NCI-H1092 treated with DMSO at 0.1 percent for 48 hours (cell line): ENCODE results near the gene SLC8B1.
"Not testable (repeated sequence)": the region's sequence is repeated elsewhere in the genome, so short reads cannot be mapped to it uniquely, and the experiment has no call there.

Experiments used
- DNase-seq: peaks from one replicate; lab custom pipeline; 2025; lab: John Stamatoyannopoulos, UW

Gene SLC8B1

DNA sequence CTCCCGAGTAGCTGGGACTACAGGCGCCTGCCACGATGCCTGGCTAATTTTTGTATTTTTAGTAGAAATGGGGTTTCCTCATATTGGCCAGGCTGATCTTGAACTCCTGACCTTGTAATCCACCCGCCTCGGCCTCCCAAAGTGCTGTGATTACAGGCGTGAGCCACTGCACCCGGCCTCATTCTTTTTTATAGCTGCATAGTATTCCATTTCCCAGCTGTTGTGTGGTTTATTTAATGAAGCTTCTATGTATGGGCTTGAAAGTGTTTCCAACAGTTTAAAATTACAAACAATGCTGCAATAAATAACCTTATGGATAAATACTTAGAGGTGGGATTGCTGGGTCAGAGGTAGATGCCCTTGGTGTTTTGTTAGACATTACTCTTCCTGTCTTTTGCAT, 19.3 kb upstream of the SLC8B1 start:
- not testable (repeated sequence) for DNase-seq

DNA sequence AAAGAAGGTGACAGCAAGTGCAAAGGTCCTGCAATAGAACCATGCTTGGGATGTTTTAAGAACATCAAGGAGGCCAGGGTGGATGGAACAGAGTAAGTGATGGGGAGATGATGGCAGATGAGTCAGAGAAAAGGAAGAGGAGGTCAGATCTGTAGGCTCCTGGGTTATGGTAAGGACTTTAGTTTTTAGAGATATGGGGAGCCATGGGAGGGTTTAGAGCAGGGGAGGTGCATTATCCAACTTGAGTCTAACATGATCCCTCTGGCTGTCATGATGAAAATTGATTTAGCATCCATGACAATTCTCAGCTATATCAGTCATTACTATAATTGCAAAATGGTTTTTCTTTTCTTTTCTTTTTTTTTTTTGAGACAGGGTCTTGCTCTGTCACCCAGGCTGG, 16.2 kb upstream of the SLC8B1 start:
- DNase-seq, result no peak

DNA sequence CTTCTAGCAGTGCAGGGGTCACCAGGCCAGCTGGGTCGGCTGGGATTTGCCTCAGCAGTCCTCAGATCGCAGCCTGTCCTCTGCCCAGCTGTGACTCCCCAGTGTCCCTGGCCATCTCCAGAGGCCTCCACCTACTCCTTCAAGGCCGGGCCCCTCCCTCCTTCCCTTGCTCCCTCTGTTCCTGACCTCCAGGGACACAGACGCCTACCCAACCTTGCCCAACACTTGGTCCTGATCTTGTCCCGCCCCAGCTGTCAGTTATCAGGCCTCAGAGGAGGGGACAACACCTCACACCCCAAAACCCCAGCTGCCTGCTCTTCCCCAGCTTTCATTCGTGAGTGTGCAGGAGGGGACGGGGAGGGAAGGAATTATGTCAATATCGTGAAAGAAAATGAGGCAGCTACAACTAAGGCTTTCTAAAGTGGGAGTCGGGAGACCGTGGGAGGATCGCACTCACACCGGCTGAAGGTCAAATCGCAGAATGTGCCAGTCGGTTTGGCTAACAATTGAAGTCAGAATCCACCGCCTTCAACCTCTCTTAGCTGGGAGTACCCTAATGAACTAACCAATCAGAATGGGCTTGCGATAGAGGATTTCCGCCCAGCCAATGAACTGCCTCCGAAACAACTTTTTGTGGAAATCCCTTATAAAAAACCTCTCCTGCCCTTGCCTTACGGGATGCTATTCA, 14.1 kb upstream of the SLC8B1 start:
- DNase-seq, result no peak

DNA sequence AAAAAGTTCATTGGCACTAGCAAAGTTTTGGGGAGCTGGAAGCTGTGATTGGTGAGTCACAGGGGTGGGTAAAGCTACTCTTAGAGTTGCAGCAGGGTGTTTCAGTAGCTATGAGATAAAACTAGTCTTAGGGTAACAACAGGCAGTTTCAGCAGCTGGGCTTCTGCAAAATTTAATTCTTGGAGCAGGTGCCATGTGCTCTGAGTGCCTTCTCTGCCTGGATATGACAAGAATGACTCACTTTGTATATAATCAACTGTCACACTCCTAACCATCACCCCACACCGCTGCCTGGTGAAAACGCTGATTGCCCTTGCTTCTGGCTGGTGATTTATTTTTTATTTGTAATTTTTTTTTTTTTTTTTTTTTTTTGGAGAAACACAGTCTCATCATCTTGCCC, 13.0 kb upstream of the SLC8B1 start:
- no peak for DNase-seq

DNA sequence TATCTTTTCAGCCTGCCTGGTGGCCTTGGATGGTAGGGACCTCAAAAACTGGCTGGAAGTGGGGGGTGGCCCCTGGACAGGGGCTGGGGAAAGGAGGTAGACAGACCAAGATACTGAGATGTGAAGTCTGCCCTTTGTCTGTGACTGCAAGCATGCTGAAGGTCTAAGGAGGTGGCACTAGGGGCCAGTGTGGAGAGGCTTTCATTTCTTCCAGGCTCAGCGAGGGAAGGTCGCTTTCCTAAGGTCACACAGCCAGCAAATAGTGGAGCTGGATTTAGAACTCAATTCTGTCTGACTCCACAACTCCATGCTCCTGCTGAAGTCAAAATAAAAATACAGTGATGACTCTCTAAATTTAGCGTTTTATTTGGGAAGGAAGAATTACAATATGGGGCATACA, 12.2 kb upstream of the SLC8B1 start:
- DNase-seq, result no peak

DNA sequence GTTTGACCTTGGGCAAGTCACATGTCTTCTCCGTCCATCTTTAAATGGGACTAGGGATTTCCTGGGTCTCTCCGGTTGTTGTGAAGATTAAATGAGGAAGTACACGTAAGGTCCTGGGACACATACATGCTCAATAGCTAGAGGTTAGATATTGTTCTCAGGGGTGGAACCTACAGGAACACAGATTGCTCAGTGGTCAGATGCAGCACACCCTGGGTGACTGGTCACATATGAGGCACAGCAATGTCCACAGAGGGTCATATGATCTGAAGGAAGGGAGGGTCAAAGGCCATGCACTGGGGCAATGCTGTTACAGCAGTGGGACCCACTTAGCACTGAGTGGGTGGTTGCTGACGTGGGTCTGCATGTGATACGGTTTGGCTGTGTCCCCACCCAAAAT, 11.4 kb upstream of the SLC8B1 start:
- no peak for DNase-seq

- no peak for DNase-seq
Measured at GRCh38 chr12:113345318-113345717, 10.4 kb upstream of the SLC8B1 start.

DNA sequence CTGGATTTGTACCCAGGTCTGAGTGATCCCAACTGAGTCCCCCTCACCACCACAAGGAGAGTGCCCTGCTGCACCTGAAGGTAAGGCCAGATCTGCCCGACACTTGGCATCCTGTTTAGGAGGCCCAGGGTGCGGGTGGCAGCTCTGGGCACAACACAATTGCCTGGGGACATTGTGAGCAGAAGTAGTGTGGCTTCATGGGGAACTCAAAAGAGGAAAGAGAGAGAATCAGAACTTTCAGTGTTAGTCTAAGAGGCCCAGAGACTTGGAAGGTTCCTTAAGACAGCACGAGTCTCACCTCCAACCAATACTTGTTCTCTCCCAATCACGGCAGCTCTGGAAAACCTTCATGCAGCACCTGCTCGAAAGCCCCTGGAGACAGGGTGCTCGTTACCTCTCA, 6.6 kb upstream of the SLC8B1 start:
- no peak for DNase-seq

DNA sequence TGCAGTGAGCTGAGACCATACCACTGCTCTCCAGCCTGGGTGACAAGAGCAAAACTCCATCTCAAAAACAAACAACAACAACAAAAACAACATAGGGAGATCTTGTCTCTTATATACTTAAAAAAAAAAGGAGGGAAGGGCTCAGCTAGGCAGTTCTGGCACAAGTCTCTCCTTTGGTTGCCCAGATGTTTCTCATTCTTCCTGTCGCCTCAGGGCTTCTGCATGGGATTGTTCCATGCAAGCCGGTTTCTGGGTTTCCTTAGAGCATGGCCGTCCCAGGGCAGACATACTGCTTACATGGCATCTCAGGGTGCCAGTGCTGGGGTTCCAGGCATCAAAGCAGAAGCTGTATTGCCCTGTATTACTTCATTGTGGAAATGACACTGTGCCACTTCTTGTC, 5.2 kb upstream of the SLC8B1 start:
- no peak for DNase-seq

GRCh38 chr12:113339540-113339939, 4.6 kb upstream of the SLC8B1 start:
- no peak for DNase-seq

GRCh38 chr12:113333877-113334785, 778 bp downstream of the SLC8B1 start:
- DNase-seq, result no peak

- no peak for DNase-seq
Measured at GRCh38 chr12:113333418-113333750, 1.5 kb downstream of the SLC8B1 start.

GRCh38 chr12:113332688-113333417, 2.1 kb downstream of the SLC8B1 start:
- DNase-seq, result no peak

DNA sequence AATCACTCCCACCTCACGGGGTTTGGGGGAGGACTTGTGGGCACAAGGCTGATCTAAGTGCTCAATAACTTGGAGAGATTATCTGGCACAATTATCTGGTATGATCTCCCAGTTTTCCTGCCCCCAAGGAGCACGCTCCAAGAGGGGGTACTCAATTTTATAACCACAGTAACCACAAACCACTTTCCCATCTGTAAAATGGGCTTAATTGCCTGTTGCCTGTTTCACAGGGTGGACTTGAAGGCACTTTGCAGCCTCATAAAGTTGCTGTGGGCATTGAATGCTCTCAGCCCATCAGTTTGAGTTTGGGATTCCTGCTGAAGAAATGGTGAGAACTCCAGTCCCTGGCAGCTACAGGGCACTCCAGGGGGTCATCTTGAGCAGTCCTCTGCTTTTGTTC, 4.4 kb downstream of the SLC8B1 start:
- no peak for DNase-seq

DNA sequence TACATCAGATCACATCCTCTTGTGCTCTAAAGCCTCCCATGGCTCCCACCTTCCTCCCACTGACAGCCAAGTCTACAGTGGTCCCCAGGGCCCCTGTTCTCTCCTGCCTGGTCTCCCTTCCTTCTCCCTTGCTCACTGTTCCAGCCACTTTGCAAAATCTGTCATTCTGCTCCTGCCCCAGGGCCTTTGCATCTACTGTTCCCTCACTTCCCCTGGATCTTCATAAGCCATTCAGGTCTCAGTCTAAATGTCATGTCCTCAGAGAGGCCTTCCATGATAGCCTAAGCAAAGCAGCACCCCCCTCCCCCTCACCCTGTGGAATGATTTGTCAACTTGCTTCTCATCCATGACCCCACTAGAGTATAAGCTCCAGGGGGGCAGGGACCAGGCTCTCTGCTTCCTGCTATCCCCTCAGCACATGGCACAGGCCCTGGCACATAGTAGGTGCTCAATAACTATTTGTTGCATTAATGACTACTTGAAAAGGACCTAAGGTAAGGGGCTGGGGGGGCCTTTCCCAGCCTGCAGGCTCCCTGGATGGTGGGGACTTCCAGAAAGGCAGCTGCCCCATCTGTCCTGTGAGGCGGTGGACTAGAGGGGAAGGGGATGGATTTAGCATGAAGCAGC, 5.0 kb downstream of the SLC8B1 start:
- DNase-seq, result no peak

DNA sequence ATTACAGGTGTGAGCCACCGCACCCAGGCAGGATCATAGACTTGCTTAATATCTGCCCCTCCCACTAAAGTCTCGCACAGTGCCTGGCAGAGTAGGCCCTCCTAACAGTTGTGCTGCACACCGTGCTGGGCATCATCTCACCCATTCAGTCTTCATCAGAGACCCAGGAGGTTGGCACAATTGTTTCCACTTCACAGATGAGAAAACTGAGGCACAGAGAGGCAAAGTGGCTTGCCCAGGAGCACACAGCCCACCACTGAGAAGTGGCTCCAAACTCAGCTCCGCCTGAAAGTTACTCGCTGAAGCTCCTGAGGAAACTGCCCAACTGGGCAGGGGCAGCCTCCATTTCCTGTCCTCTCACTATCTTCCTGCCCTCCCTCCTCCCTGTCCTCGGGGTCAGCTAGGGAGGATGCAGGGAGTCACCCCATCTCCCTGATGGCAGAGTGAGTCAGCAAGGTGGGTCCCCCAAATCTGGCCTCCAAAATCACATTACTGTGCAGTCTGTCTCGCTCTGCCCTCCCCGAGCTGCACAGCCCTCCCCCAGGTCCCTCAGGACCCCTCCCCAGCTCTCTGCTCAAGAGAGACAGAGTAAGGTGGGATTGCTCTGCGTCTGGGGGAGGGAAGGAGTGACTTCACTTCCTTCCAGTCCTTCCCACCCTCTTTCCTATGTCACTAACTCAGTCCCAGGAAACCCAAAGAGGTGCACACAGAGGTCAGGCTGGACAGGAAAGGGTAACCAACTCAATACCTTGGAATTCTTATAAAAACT, 5.7 kb downstream of the SLC8B1 start:
- DNase-seq, result no peak

GRCh38 chr12:113328368-113328889, 6.5 kb downstream of the SLC8B1 start:
- no peak for DNase-seq

- no peak for DNase-seq
Measured at GRCh38 chr12:113326775-113327395, 8.0 kb downstream of the SLC8B1 start.

DNA sequence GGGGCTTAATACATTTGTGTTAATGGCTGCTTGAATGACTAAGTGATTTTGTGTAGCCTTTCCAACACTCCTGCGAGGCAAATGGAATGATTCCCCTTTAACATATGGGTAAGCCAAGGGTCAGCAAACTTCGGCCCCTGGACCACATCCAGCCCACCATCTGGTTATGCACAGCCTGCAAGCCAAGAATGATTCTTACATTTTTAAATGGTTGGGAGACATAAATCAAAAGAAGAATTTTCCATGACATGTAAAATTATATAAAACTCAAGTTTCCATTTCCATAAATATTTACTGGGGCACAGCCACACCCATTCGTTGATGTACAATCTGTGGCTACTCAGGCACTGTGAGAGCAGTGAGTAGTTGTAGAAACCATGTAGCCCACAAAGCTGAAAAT, 9.0 kb downstream of the SLC8B1 start:
- no peak for DNase-seq

DNA sequence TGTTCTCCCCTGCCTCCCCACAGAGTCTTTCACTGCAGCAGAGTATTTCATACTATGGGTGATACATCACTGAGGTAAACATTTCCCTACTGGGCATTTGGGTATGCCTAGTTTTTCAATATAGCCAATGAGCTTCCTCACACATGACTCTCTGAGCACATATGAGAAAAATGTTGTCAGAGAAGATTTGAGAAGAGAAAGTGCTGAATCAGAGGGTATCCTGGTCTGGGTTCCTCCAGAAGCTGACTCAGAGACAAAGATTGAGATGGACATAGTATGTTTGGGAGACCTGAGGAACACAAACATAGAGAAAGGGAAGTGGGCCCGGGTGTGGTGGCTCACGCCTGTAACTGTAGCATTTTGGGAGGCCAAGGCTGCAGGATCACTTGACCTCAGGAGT, 12.6 kb downstream of the SLC8B1 start:
- no peak for DNase-seq

- no peak for DNase-seq
Measured at GRCh38 chr12:113320401-113320800, 14.5 kb downstream of the SLC8B1 start.
